ENCODE results near the gene ASCC1. TPM values are rescaled to one million over a fixed set of nuclear protein-coding genes. Genes with fewer than 3 reads are reported as not detected.
A peak's percentile ranks its signal among the peaks of the same experiment; 100 is the strongest.

Gene ASCC1
- total and polyA plus RNA-seq, 2 of the 13 experiments (the other 11 are each of a cell fraction or from before 2014, with no cell fraction given): 21.6 to 30.1 TPM

GRCh38 chr10:72098836-72099599, 117.1 kb downstream of the ASCC1 start (continued):
- TF ChIP-seq ZHX1 (CRISPR knock-in tag; IDR thresholded peaks at IDR 0.05; ENCODE audit: low read depth) (no peak), PITX1 (CRISPR knock-in tag; IDR thresholded peaks at IDR 0.05) (0 out of 2 replicates have a peak, but pooled peaks have one; percentile 0), ZNF577 (CRISPR knock-in tag; IDR thresholded peaks at IDR 0.05; ENCODE audit: borderline replicate concordance, low read depth) (no peak), ZNF496 (CRISPR knock-in tag; IDR thresholded peaks at IDR 0.05; ENCODE audit: insufficient replicate concordance) (no peak), ZZZ3 (CRISPR knock-in tag; IDR thresholded peaks at IDR 0.05; ENCODE audit: borderline replicate concordance) (no peak), KDM1A (CRISPR knock-in tag; IDR thresholded peaks at IDR 0.05) (no peak), KDM2A (CRISPR knock-in tag; IDR thresholded peaks at IDR 0.05; ENCODE audit: borderline replicate concordance, low read depth) (no peak; the same call in 1 of the 2 replicates), ZNF550 (CRISPR knock-in tag; IDR thresholded peaks at IDR 0.05; ENCODE audit: borderline replicate concordance) (no peak), ZNF792 (CRISPR knock-in tag; IDR thresholded peaks at IDR 0.05) (no peak), NBN (conservative IDR thresholded peaks at IDR 0.05) (no peak), SIX1 (CRISPR knock-in tag; IDR thresholded peaks at IDR 0.05; ENCODE audit: borderline replicate concordance) (no peak), FOXA3 (CRISPR knock-in tag; IDR thresholded peaks at IDR 0.05) (no peak), ZNF431 (CRISPR knock-in tag; IDR thresholded peaks at IDR 0.05; ENCODE audit: borderline replicate concordance, low read depth) (no peak), ZNF775 (CRISPR knock-in tag; IDR thresholded peaks at IDR 0.05; ENCODE audit: borderline replicate concordance) (peak; percentile 24; the same call in 1 of the 2 replicates), ZC3H13 (CRISPR knock-in tag; IDR thresholded peaks at IDR 0.05) (no peak), ZNF773 (CRISPR knock-in tag; IDR thresholded peaks at IDR 0.05; ENCODE audit: borderline replicate concordance) (no peak), ZNF275 (CRISPR knock-in tag; IDR thresholded peaks at IDR 0.05; ENCODE audit: borderline replicate concordance) (no peak), ZNF780A (CRISPR knock-in tag; IDR thresholded peaks at IDR 0.05) (no peak), ZNF772 (CRISPR knock-in tag; IDR thresholded peaks at IDR 0.05) (0 out of 2 replicates have a peak, but pooled peaks have one; percentile 2), SOX5 (CRISPR knock-in tag; IDR thresholded peaks at IDR 0.05; ENCODE audit: borderline replicate concordance) (no peak), SIX4 (CRISPR knock-in tag; IDR thresholded peaks at IDR 0.05) (no peak), ATF1 (CRISPR knock-in tag; IDR thresholded peaks at IDR 0.05) (no peak; the same call in 1 of the 2 replicates), MTA3 (CRISPR knock-in tag; IDR thresholded peaks at IDR 0.05) (no peak), ZMYM2 (CRISPR knock-in tag; IDR thresholded peaks at IDR 0.05) (no peak), ZNF768 (CRISPR knock-in tag; IDR thresholded peaks at IDR 0.05) (no peak)
- TF ChIP-seq, protein P1, sequence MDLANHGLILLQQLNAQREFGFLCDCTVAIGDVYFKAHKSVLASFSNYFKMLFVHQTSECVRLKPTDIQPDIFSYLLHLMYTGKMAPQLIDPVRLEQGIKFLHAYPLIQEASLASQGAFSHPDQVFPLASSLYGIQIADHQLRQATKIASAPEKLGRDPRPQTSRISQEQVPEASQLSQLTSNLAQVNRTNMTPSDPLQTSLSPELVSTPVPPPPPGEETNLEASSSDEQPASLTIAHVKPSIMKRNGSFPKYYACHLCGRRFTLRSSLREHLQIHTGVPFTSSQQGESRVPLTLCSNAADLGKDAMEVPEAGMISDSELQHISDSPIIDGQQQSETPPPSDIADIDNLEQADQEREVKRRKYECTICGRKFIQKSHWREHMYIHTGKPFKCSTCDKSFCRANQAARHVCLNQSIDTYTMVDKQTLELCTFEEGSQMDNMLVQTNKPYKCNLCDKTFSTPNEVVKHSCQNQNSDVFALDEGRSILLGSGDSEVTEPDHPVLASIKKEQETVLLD (CRISPR knock-in tag; IDR thresholded peaks at IDR 0.05; ENCODE audit: low read depth): no peak

All from HepG2 (cell line).